Measurements from ENCODE around the gene COX19.
"Not testable (repeated sequence)": the region's sequence is repeated elsewhere in the genome, so short reads cannot be mapped to it uniquely, and the experiment has no call there.

COX19 gene

DNA sequence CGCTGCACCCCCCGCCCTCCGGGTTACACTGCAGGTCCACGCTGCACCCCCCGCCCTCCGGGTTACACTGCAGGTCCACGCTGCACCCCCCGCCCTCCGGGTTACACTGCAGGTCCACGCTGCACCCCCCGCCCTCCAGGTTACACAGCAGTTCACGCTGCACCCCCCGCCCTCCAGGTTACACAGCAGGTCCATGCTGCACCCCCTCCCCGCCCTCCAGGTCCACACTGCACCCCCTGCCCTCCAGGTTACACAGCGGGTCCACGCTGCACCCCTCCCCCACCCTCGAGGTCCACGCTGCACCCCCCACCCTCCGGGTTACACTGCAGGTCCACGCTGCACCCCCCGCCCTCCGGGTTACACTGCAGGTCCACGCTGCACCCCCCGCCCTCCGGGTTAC is 51.3 kb downstream of the COX19 start:
- DNase-seq (ENCODE audit: low read depth), result not testable (repeated sequence)

DNA sequence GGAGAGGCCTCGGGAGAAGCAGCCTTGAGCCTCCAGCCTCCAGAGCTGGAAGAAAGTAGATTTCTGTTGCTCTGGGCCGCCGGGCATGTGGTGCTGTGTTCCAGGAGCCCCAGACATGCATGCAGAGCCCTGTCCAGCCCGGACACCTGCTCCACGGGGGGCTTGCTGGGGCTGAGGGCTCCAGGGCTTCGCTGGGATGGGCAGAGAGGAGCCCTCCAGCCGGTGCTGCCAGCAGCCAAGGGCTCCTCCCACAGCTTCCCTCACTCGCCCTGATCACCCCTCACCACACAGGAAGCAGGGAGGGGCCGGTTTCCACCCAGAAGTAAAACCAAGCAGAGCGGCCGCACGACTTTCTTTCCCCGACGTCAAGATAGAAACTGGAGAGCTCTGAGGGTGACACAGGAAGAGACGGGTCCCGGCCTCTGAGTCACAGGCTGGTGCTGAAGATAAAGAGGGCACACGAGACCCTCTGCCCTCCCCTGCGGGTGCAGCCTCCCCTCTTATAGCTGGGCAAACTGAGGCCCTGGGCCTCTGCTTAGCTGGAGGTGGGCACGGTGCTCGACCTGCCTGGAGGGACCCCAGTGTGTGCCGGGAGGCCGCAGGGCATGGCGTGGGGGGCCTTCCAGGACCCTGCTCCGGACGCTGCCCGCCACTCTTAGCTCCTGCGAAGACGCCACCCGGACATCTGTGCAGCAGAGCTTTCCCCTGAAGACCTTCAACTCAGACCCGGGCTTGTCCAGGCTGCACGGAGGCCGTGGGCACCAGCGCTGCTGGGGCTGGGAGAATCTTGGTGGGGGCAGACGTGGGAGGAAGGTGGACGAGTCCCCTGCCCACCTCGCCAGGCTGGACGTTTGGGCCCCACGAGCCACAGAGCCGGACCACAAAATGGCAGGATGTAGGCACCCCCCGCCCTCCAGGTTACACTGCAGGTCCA is 52.0 kb downstream of the COX19 start:
- DNase-seq (ENCODE audit: low read depth), result peak; percentile 86

DNA sequence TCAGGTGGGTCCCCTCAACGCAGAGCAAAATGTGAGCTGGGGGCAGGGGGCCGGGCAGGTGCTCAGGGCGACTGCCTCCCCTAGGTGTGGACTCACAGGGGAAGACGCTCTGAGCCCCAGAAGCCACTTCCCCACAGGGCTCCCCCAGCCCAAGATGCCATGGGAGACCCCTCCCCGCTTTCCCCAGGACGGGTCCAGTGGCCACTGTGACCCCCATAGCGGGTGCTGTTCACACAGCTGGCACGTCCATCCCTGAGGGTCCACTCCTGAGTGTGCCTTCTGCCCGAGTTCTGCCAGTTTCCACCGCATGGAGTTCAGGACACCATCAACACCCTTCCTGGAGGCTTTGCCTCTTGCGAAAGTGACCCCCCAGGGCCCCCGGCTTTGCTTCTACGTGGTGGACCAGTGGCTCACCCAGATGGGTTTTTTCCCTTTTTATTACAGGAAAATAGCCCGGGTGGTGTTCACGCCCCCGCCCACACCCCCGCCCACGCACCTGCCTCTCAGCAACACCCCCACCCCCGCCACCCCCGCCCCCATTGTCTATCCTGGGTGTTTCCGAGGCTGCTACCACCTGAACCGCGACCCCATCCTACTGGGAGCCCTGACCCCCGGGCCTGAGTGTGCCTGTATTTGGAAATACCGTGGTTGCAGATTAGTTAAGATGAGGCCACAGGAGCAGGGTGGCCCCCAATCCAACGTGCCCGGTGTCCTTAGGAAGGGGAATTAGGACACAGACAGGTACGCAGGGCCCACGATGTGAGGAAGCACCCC is 52.8 kb downstream of the COX19 start:
- no peak for DNase-seq (ENCODE audit: low read depth)

DNA sequence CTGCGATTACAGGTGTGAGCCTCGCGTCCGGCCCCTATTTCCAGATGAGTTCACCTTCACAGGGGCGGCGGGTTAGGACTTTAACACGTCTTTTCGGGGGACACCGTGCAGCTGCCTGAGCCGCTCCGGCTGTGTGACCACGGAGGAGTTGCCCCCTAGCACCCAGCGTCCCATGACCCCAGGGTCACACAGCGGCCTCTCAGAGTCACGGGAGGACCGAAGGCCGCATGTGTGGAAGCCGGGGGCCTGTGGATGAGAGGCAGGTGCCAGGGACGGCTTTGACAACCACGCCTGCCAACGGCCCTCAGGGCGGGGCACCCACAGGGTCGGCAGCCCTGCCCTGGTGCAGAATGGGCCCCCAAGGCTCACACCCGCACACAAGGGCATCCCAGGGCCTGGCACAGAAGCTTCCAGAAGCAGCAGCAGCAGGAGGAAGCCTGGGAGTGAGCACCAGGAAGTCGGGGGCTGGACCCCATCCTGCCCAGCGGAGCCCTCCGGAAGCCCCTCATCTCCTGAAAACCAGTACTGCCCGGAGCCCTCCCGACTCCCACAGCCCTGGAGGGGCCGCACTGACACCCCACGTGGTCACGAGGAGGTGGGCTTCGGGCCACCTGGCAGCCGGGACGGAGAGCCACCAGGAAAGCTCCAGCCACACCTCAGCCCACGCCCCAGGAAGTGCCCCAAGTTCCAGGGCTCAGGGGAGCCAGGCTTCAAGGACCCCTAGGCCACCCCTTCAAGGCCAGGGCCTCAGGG is 53.6 kb downstream of the COX19 start:
- no peak for DNase-seq (ENCODE audit: low read depth)

DNA sequence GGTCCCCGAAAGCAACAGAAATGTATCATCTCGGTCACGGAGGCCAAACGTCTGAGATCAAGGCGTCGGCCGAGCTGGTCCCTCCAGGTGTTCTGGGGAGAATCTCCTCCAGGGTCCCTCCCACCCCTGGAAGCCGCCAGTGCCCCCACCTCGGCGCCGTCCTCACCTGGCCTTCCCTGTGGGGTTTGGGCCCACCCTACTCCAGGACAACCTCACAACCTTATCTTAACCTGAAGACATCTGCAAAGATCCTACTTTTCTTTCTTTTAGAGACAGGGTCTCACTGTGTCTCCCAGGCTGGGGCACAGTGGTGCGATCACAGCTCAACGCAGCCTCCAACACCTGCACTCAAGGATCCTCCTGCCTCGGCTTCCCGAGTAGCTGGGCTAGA is 54.3 kb downstream of the COX19 start:
- no peak for DNase-seq (ENCODE audit: low read depth)

DNA sequence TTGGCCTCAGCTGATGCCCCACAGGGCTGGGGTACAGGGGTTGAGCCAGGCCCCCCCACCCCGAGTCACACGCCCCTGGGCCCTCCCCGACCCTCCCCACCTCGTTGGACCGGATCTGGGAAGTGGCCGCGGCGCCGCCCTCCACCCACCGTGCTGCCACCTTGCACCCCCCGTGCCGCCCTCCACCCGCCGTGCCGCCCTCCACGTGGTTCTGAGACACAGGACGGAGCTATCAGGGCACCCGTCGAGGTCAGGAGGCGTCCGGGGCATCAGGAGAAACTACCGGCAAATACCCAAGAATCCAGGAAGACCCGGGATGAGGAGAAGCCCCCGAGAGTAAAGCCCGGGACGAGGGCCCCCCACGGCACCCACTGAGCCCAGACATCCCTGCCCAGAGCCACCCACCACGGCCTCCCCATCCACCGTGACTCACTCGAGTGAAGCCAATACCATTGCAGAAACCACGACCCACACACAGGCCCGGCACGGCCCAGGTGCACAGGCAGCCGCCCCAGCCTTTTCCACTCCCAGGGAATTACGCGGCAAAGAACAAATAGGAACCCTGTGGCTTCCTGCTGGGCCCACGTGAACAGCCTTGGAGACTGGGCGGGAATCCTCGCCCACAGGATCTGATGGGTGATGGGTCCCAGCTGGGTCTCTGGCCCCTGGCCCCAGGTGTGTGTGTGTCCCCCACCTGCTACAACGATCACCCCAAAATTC is 54.8 kb downstream of the COX19 start:
- DNase-seq (ENCODE audit: low read depth), result no peak

DNA sequence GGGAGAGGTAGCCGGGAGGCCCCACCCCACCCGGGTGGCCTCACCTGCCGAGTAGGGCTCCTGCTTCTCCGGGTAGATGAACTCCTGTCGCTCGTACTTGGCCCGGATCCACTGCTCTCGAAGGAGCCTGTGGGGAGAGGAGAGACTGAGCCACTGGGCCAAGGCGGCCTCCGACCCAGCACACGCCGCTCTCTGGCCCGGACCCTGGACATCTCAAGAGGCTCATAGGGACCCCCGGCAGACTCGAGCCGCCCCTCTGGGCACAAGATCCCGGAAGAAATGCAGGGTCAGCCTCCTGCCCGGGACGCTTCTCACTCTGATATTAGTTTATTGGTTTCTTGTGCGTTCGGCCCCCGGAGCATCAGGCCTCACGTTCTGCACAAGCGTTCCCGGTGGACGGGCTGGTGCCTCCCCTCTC is 55.4 kb downstream of the COX19 start:
- no peak for DNase-seq (ENCODE audit: low read depth)

DNA sequence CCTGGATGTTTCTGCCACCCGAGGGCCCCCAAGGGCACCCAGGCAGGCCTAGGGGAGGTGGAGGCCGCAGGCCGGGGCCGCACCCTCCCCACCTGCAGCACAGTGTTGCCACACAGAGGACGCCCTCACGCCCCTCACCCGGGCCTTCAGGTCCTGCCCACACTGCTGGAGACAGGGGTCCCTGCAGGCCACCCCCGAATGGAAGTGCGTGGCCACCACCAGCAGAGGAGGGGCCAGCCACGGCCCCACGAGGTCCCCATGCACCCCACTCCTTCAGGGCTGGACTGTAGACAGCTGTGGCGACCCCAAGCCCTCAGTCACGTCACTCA is 56.3 kb downstream of the COX19 start:
- DNase-seq (ENCODE audit: low read depth), result no peak

DNA sequence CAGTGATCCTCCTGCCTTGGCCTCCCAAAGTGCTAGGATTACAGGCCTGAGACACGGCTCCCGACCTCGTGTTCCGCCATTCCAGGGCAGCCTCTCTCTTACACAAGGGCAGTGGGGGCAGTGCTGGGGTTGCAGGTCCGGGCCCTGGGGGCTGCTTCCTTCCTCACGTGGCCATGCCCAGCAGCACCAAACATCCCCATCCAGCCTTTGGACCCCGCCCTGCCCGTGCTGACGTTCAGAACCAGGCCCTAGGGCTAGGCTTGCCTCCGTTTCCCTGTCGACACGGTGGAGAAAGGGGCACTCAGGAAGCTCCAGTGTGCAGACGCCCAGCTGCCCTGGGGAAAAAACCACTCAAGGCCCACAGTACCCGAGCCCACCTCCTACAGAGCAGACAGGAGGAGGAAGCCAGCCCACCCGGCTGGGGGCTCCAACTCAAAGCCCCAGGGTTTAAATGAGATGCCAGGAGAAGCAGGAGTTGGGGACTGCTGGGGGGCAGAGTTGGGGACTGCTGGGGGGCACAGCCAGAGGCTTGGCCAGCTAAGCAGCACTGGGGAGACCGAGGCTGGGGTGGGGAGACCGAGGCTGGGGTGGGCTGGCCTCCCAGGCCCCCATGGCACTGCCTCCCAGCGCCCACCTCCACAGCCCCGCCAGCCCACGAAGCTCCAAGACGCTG is 56.8 kb downstream of the COX19 start:
- no peak for DNase-seq (ENCODE audit: low read depth)

DNA sequence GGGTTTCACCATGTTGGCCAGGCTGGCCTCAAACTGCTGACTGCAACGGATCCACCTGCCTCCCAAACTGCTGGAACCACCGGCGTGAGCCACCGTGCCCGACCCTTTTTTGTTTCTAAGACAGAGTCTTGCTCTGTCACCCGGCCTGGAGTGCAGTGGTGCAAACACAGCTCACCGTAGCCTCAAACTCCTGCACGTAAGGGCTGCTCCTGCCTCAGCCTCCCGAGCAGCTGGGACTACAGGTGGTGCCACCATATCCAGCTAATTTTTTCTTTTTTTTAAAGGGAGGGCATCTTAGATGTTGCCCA is 57.3 kb downstream of the COX19 start:
- no peak for DNase-seq (ENCODE audit: low read depth)

DNA sequence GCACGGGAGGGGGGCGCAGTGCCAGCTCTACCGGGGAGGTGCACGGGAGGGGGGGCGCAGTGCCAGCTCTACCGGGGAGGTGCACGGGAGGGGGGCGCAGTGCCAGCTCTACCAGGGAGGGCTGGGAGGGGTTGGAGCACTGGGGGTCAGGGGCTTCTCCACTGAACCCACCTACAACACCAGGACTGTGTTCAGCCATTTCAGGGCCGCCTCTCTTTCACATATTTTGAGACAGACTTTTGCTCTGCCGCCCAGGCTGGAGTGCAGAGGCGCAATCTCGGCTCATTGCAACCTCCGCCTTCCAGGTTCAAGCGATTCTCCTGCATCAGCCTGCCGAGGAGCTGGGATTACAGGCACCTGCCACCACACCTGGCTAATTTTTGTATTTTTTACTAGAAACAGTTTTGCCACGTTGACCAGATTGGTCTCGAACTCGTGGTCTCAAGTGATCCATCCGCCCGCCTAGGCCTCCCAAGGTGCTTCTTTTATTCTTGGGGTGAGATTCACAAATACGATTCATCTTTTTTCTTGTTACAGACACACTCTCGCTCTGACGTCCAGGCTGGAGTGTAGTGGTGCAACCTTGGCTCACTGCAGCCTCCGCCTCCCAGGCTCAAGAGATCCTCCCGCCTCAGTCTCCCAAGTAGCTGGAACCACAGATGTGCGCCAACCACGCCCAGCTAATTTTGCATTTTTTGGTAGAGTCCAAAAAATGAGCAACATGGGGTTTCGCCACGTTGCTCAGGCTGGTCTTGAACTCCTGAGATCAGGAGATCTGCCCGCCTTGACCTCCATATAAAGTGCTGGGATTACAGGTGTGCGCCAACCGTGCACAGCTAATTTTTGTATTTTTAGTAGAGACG is 57.9 kb downstream of the COX19 start:
- DNase-seq (ENCODE audit: low read depth), result no peak

DNA sequence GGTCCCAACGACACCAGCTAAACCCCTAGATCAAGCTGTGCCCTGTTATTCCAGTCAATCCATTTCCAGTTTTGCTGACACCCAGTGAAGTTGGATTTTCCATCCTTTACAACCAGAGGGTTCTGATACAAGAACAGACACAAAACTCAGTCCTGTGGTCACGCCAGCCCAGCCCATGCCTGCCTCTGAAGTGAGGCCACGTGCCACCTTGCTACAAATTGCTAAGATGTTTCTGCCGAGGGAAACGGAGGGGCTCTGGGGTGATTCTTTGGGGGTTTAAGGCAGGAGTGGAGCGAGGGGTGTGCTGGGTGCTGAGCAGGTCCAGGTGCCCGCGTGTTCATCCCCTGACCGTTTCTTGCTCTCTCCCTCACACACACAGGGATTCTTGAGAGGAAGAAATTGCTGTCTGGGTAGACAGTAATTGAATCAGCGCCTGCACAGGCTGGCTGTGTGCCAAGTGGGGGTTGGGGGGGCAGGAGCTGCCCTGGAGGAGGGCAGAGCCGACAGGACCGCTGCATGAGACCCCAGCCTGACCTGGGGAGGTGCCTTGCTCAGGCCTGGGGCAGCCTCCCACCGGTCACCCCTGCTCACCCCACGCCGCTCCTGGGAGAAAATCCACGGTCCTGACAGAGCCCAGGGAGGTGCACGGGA is 58.9 kb downstream of the COX19 start:
- DNase-seq (ENCODE audit: low read depth), result no peak
